HEK293 (cell line): ENCODE data around the gene DNAAF9.

Experiments
- CTCF ChIP-seq: fragments of 450-650 bp; formaldehyde crosslinking; IDR thresholded peaks from 2 replicates; pipeline ENCODE4 v1.5.1; 2016; ENCODE audit warnings: missing biosample characterization, missing genetic modification characterization
- OSR2 ChIP-seq: fragments of 450-650 bp; formaldehyde crosslinking; IDR thresholded peaks from 2 replicates; pipeline ENCODE4 v1.5.1; 2016; ENCODE audit warnings: missing biosample characterization, missing genetic modification characterization
- RBAK ChIP-seq: fragments of 450-650 bp; formaldehyde crosslinking; IDR thresholded peaks from 2 replicates; pipeline ENCODE4 v1.5.1; 2016; ENCODE audit warnings: missing biosample characterization, missing genetic modification characterization
- YY1 ChIP-seq: fragments of 450-650 bp; formaldehyde crosslinking; IDR thresholded peaks from 2 replicates; pipeline ENCODE4 v1.5.1; 2018; ENCODE audit warnings: missing biosample characterization, missing genetic modification characterization
- ZNF112 ChIP-seq: fragments of 450-650 bp; formaldehyde crosslinking; IDR thresholded peaks from 2 replicates; pipeline ENCODE4 v1.5.0; 2017; ENCODE audit warnings: missing biosample characterization, missing genetic modification characterization
- ZNF274 ChIP-seq, 2 experiments: fragments of 200-500 bp in 1 of 2; fragments of 450-650 bp in 1 of 2; sonication (Bioruptor generic) in 1 of 2; formaldehyde crosslinking in 1 of 2; IDR thresholded peaks; 2 replicates each; pipeline versions ENCODE4 v1.5.1 to v1.6.1; 2014 to 2016; ENCODE audit warnings: borderline replicate concordance in 1 of 2, inconsistent platforms in 1 of 2, low read length in 1 of 2, missing biosample characterization in 1 of 2, missing genetic modification characterization in 1 of 2
- ZNF416 ChIP-seq: fragments of 450-650 bp; formaldehyde crosslinking; IDR thresholded peaks from 2 replicates; pipeline ENCODE4 v1.5.1; 2016; ENCODE audit warnings: missing biosample characterization, missing genetic modification characterization
- TF ChIP-seq, protein P1 (sequence below): fragments of 450-650 bp; formaldehyde crosslinking; IDR thresholded peaks from 2 replicates; pipeline ENCODE4 v1.5.1; 2016; ENCODE audit warnings: missing biosample characterization, missing genetic modification characterization, borderline replicate concordance
- TF ChIP-seq, protein P2 (sequence below): fragments of 450-650 bp; formaldehyde crosslinking; IDR thresholded peaks from 2 replicates; pipeline ENCODE4 v1.5.1; 2017; ENCODE audit warnings: missing biosample characterization, missing genetic modification characterization
- TF ChIP-seq, protein P3 (sequence below): fragments of 450-650 bp; formaldehyde crosslinking; IDR thresholded peaks from 2 replicates; pipeline ENCODE4 v1.5.1; 2016; ENCODE audit warnings: missing biosample characterization, missing genetic modification characterization, borderline replicate concordance

GRCh38 chr20:3447321-3447720 lies 39.9 kb upstream of the DNAAF9 start:
- TF ChIP-seq CTCF (tag by site-specific recombination) (no peak), RBAK (tag by site-specific recombination) (no peak), ZNF416 (tag by site-specific recombination) (no peak), OSR2 (tag by site-specific recombination) (no peak), ZNF274 (IDR thresholded peaks at IDR 0.05; ENCODE audit: low read length) (no peak), ZNF274 (tag by site-specific recombination; IDR thresholded peaks at IDR 0.05; ENCODE audit: borderline replicate concordance) (no peak), YY1 (no peak), ZNF112 (tag by site-specific recombination) (no peak)
- TF ChIP-seq, protein P1, sequence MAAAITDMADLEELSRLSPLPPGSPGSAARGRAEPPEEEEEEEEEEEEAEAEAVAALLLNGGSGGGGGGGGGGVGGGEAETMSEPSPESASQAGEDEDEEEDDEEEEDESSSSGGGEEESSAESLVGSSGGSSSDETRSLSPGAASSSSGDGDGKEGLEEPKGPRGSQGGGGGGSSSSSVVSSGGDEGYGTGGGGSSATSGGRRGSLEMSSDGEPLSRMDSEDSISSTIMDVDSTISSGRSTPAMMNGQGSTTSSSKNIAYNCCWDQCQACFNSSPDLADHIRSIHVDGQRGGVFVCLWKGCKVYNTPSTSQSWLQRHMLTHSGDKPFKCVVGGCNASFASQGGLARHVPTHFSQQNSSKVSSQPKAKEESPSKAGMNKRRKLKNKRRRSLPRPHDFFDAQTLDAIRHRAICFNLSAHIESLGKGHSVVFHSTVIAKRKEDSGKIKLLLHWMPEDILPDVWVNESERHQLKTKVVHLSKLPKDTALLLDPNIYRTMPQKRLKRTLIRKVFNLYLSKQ (tag by site-specific recombination): no peak
- TF ChIP-seq, protein P2, sequence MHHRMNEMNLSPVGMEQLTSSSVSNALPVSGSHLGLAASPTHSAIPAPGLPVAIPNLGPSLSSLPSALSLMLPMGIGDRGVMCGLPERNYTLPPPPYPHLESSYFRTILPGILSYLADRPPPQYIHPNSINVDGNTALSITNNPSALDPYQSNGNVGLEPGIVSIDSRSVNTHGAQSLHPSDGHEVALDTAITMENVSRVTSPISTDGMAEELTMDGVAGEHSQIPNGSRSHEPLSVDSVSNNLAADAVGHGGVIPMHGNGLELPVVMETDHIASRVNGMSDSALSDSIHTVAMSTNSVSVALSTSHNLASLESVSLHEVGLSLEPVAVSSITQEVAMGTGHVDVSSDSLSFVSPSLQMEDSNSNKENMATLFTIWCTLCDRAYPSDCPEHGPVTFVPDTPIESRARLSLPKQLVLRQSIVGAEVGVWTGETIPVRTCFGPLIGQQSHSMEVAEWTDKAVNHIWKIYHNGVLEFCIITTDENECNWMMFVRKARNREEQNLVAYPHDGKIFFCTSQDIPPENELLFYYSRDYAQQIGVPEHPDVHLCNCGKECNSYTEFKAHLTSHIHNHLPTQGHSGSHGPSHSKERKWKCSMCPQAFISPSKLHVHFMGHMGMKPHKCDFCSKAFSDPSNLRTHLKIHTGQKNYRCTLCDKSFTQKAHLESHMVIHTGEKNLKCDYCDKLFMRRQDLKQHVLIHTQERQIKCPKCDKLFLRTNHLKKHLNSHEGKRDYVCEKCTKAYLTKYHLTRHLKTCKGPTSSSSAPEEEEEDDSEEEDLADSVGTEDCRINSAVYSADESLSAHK (tag by site-specific recombination): no peak
- TF ChIP-seq, protein P3, sequence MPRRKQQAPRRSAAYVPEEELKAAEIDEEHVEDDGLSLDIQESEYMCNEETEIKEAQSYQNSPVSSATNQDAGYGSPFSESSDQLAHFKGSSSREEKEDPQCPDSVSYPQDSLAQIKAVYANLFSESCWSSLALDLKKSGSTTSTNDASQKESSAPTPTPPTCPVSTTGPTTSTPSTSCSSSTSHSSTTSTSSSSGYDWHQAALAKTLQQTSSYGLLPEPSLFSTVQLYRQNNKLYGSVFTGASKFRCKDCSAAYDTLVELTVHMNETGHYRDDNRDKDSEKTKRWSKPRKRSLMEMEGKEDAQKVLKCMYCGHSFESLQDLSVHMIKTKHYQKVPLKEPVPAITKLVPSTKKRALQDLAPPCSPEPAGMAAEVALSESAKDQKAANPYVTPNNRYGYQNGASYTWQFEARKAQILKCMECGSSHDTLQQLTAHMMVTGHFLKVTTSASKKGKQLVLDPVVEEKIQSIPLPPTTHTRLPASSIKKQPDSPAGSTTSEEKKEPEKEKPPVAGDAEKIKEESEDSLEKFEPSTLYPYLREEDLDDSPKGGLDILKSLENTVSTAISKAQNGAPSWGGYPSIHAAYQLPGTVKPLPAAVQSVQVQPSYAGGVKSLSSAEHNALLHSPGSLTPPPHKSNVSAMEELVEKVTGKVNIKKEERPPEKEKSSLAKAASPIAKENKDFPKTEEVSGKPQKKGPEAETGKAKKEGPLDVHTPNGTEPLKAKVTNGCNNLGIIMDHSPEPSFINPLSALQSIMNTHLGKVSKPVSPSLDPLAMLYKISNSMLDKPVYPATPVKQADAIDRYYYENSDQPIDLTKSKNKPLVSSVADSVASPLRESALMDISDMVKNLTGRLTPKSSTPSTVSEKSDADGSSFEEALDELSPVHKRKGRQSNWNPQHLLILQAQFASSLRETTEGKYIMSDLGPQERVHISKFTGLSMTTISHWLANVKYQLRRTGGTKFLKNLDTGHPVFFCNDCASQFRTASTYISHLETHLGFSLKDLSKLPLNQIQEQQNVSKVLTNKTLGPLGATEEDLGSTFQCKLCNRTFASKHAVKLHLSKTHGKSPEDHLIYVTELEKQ: no peak
